HFFc6 (cell line): ENCODE results near the gene TPRX2. TPM values are rescaled to one million over a fixed set of nuclear protein-coding genes. Genes with fewer than 3 reads are reported as not detected.

ENCODE experiments used
- DNase-seq: peaks from one replicate; pipeline ENCODE4 v3.0.0-alpha.2; 2018
- H3K27ac Mint-ChIP-seq: 2 replicates; pipeline ENCODE4 v1.8.0; 2020; ENCODE audit warnings: mild to moderate bottlenecking, mixed read lengths
- H3K27me3 Mint-ChIP-seq: 2 replicates; pipeline ENCODE4 v1.8.0; 2021; ENCODE audit warnings: mild to moderate bottlenecking, moderate library complexity, mixed read lengths; ENCODE audit not compliant: insufficient read depth
- H3K36me3 Mint-ChIP-seq: 2 replicates; pipeline ENCODE4 v1.8.0; 2021; ENCODE audit warnings: low read depth, mixed read lengths
- H3K4me1 Mint-ChIP-seq: 2 replicates; pipeline ENCODE4 v1.8.0; 2020; ENCODE audit warnings: low read depth, mixed read lengths
- H3K4me3 Mint-ChIP-seq: 2 replicates; pipeline ENCODE4 v1.8.0; 2020; ENCODE audit warnings: mild to moderate bottlenecking, moderate library complexity, mixed read lengths
- H3K9me3 Mint-ChIP-seq: 2 replicates; pipeline ENCODE4 v1.8.0; 2020; ENCODE audit warnings: mild to moderate bottlenecking, mixed read lengths
- total RNA-seq, 6 experiments: library from RNA; stranded (reverse); fragmentation: NEBNext Ultra II Directional; extraction: Animal tissue kit (Norgen Biotek cat#: 25700); gene quantifications; 2 replicates in 1 of 6; 3 replicates in 5 of 6; pipeline ENCODE4 v1.2.3, GENCODE V29; 2021
- TF ChIP-seq, protein P1 (sequence below): fragments of 200-600 bp; sonication (generic); IDR thresholded peaks from 2 replicates; pipeline ENCODE4 v1.5.0; 2021; ENCODE audit warnings: antibody characterized with exemption, mild to moderate bottlenecking

Gene TPRX2
- total RNA-seq, 6 experiments from 2014 or later: not detected

DNA sequence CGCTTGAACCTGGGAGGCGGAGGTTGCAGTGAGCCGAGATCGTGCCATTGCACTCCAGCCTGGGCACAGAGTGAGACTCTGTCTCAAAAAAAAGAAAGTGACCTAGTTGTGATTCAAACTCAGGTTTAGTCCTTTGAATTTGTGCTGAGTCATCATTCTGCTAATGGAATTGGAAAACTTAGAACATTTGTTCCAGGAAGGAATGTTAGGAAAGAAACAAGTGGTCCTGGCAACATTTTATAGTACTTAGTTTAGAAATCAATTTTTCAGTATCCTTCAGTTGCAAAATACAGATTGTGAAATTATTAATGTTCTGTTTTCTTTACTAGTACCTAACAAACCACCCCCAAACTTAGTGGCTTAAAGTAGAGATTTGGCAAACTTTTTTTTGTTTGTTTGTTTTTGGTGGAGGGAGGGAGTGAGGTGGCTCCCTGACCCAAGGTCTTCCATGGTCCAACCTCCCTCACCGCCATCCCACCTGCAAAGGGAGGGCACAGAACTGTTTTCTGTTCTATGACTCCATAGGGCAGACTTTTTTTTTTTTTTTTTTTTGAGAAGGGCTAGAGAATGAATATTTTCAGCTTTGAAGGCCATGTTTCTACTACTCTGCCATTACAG is 36.2 kb downstream of the TPRX2 start:
- DNase-seq: no peak
- Mint-ChIP-seq H3K4me1 (no peaks in the 10 kb centered on the region), H3K9me3 (peaks cover 11% of the 10 kb centered on the region), H3K27me3 (peaks cover 18% of the 10 kb centered on the region), H3K27ac (no peak overlapping the region), H3K4me3 (no peak overlapping the region), H3K36me3 (no peaks in the 10 kb centered on the region)
- TF ChIP-seq, protein P1, sequence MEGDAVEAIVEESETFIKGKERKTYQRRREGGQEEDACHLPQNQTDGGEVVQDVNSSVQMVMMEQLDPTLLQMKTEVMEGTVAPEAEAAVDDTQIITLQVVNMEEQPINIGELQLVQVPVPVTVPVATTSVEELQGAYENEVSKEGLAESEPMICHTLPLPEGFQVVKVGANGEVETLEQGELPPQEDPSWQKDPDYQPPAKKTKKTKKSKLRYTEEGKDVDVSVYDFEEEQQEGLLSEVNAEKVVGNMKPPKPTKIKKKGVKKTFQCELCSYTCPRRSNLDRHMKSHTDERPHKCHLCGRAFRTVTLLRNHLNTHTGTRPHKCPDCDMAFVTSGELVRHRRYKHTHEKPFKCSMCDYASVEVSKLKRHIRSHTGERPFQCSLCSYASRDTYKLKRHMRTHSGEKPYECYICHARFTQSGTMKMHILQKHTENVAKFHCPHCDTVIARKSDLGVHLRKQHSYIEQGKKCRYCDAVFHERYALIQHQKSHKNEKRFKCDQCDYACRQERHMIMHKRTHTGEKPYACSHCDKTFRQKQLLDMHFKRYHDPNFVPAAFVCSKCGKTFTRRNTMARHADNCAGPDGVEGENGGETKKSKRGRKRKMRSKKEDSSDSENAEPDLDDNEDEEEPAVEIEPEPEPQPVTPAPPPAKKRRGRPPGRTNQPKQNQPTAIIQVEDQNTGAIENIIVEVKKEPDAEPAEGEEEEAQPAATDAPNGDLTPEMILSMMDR: no peak

DNA sequence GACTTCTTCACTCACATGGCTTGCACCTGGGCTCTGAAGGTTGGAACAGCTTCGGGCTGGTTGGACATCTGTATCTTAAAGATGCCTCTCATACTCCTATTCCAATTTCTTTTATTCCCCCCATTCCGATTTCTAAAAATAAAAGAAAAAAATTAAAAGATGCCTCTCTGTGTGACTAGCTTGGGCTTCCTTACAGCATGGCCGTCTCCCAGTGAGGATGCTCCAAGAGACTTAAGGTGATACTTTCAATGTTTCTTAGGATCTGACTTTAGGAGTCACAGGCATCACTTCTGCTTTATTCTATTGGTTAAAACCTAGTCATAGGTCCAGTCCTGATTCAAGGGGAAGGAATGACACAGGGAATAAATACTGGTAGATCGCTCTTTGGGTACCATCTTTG is 37.0 kb downstream of the TPRX2 start:
- Mint-ChIP-seq H3K27ac (no peak overlapping the region), H3K27me3 (peaks cover 24% of the 10 kb centered on the region), H3K36me3 (no peaks in the 10 kb centered on the region), H3K9me3 (peaks cover 11% of the 10 kb centered on the region), H3K4me1 (no peaks in the 10 kb centered on the region), H3K4me3 (no peak overlapping the region)
- TF ChIP-seq, protein P1: no peak
- no peak for DNase-seq

DNA sequence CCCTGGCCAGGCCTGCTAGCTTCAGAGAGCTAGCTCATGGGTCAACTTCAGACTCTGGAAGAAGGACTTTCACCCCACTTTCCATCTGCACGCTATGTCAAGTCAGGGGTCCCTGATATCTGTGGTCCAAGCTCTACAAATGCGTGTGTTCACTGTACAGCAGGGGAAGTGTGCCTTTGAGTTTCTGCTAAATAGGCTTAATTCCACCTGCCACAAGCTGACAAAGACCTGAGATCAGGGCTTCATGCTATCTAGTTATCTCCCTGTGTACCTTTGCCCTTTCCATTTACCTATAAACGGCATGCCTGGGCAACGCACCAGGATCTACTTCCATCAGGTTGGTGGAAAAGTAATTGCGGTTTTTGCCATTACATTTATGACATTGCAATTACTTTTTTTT is 37.7 kb downstream of the TPRX2 start:
- Mint-ChIP-seq H3K27me3 (peaks cover 28% of the 10 kb centered on the region), H3K36me3 (no peaks in the 10 kb centered on the region), H3K4me1 (no peaks in the 10 kb centered on the region), H3K27ac (no peak overlapping the region), H3K9me3 (peaks cover 8% of the 10 kb centered on the region), H3K4me3 (no peak overlapping the region)
- TF ChIP-seq, protein P1: no peak
- DNase-seq: no peak

DNA sequence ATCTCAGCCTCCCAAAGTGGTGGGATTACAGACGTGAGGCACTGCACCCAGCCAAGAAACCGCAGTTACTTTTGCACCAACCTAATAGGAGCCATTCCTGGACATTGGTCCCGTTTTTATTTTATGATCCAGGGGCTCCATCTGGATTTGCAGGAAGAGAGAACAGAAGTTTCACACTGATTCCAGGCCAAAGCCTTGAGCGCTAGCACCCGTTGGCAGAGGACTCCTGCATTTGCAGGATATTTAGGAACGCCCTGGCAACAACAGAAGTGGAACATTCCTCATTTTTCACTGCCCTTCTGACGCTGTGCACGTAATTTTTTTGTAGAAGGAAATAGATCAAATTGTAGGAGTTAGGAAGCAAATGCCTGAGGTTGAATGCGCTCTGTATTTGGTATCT is 38.8 kb downstream of the TPRX2 start:
- no peaks in the 10 kb centered on the region for H3K36me3 Mint-ChIP-seq
- H3K4me1 Mint-ChIP-seq: no peaks in the 10 kb centered on the region
- peaks cover 31% of the 10 kb centered on the region for H3K27me3 Mint-ChIP-seq
- DNase-seq: no peak
- H3K9me3 Mint-ChIP-seq: peaks cover 7% of the 10 kb centered on the region
- H3K4me3 Mint-ChIP-seq: no peak overlapping the region
- no peak overlapping the region for H3K27ac Mint-ChIP-seq
- TF ChIP-seq, protein P1: no peak

DNA sequence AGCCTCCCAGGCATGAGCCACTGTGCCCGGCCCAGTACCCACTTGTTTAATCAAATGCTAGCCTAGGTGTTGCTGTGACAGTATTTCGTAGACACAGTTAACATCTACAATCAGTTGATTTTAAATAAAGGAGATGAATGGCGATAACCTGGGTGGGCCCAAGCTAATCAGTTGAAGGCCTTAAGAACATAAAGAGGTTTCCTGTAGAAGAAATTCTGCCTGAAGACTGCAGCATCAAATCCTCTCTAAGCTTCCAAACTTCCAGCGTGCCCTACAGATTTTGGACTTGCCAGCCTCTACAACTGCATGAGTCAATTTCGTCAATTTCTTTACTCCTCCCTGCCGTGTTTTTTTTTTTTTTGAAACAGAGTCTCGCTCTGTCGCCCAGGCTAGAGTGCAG is 40.3 kb downstream of the TPRX2 start:
- Mint-ChIP-seq H3K4me1 (no peaks in the 10 kb centered on the region), H3K36me3 (no peaks in the 10 kb centered on the region), H3K4me3 (no peak overlapping the region), H3K9me3 (peaks cover 7% of the 10 kb centered on the region), H3K27ac (no peak overlapping the region), H3K27me3 (peaks cover 30% of the 10 kb centered on the region)
- DNase-seq: no peak
- TF ChIP-seq, protein P1: no peak
